ENCODE data around the gene RPGRIP1L. TPM values are rescaled to one million over a fixed set of nuclear protein-coding genes. Genes with fewer than 3 reads are reported as not detected.
A peak's percentile ranks its signal among the peaks of the same experiment; 100 is the strongest.

RPGRIP1L gene
- total and polyA plus RNA-seq, 2 of the 13 experiments (the other 11 are each of a cell fraction or from before 2014, with no cell fraction given): 5.0 to 13.5 TPM

GRCh38 chr16:53744449-53744848, 40.8 kb upstream of the RPGRIP1L start (continued):
- no peak for TF ChIP-seq ZNF260 (CRISPR knock-in tag; IDR thresholded peaks at IDR 0.05; ENCODE audit: borderline replicate concordance, low read depth)
- TF ChIP-seq MNT (IDR thresholded peaks at IDR 0.05): no peak
- peak; percentile 94 for TF ChIP-seq FOSL2 (CRISPR knock-in tag; IDR thresholded peaks at IDR 0.05)
- TF ChIP-seq POGZ (CRISPR knock-in tag; IDR thresholded peaks at IDR 0.05): peak; percentile 48; the same call in 1 of the 2 replicates
- TF ChIP-seq ZNF883 (CRISPR knock-in tag; IDR thresholded peaks at IDR 0.05; ENCODE audit: not compliant biosample characterization): no peak
- 0 out of 2 replicates have a peak, but pooled peaks have one; percentile 41 for TF ChIP-seq HHEX (CRISPR knock-in tag; IDR thresholded peaks at IDR 0.05)
- peak; percentile 26; the same call in 1 of the 2 replicates for TF ChIP-seq HNF1B (CRISPR knock-in tag; IDR thresholded peaks at IDR 0.05)
- no peak for TF ChIP-seq SP5 (CRISPR knock-in tag; IDR thresholded peaks at IDR 0.05; ENCODE audit: borderline replicate concordance, low read depth)
- no peak for TF ChIP-seq ZNF484 (CRISPR knock-in tag; IDR thresholded peaks at IDR 0.05; ENCODE audit: borderline replicate concordance, low read depth)
- 0 out of 2 replicates have a peak, but pooled peaks have one; percentile 14 for TF ChIP-seq ZBTB38 (CRISPR knock-in tag; IDR thresholded peaks at IDR 0.05)
- TF ChIP-seq USF2 (IDR thresholded peaks at IDR 0.05; ENCODE audit: low read depth, low read length): no peak
- TF ChIP-seq USF2 (CRISPR knock-in tag; IDR thresholded peaks at IDR 0.05; ENCODE audit: borderline replicate concordance): no peak
- TF ChIP-seq TEF (CRISPR knock-in tag; IDR thresholded peaks at IDR 0.05): no peak
- TF ChIP-seq SOX5 (CRISPR knock-in tag; IDR thresholded peaks at IDR 0.05; ENCODE audit: borderline replicate concordance): peak; percentile 78; the same call in 1 of the 2 replicates
- peak; percentile 49; the same call in 1 of the 2 replicates for TF ChIP-seq FOXO1 (CRISPR knock-in tag; IDR thresholded peaks at IDR 0.05)
- no peak for TF ChIP-seq ZSCAN25 (CRISPR knock-in tag; IDR thresholded peaks at IDR 0.05)
- no peak for TF ChIP-seq NONO (IDR thresholded peaks at IDR 0.05)
- no peak for TF ChIP-seq NONO (CRISPR knock-in tag; conservative IDR thresholded peaks at IDR 0.05)
- TF ChIP-seq THAP11 (CRISPR knock-in tag; IDR thresholded peaks at IDR 0.05): 0 out of 2 replicates have a peak, but pooled peaks have one; percentile 11
- TF ChIP-seq ZNF724P (CRISPR knock-in tag; IDR thresholded peaks at IDR 0.05; ENCODE audit: borderline replicate concordance): no peak
- no peak for TF ChIP-seq ZNF607 (CRISPR knock-in tag; IDR thresholded peaks at IDR 0.05; ENCODE audit: borderline replicate concordance)
- no peak for TF ChIP-seq ZNF333 (CRISPR knock-in tag; IDR thresholded peaks at IDR 0.05; ENCODE audit: borderline replicate concordance)
- TF ChIP-seq FUBP1 (CRISPR knock-in tag; IDR thresholded peaks at IDR 0.05; ENCODE audit: borderline replicate concordance): no peak
